Right lobe of liver (tissue), 6 donors: ENCODE results near the gene BPTF. TPM values are rescaled to one million over a fixed set of nuclear protein-coding genes. Genes with fewer than 3 reads are reported as not detected.

Source experiments
- ATAC-seq, 4 donors: fragments of 200-7000 bp; cut with Tn5 transposase; one replicate each; pipeline ENCODE4 v1.9.1; 2020; ENCODE audit warnings: mild to moderate bottlenecking in 4 of 4, moderate library complexity in 4 of 4
- DNase-seq, 3 donors: peaks; one replicate each; pipeline ENCODE4 v3.0.0-alpha.2; 2020
- H3K27ac ChIP-seq, 3 donors: fragments of 200-600 bp; one replicate each; pipeline ENCODE4 v1.8.0; 2022
- H3K27me3 ChIP-seq, 2 donors: fragments of 200-600 bp; one replicate each; pipeline ENCODE4 v1.8.0; 2022
- H3K36me3 ChIP-seq, 4 donors: fragments of 200-600 bp; sonication (generic) in 1 of 4; one replicate each; pipeline versions ENCODE4 v1.5.1 to v1.8.0; 2017 to 2022; ENCODE audit warnings: control low read depth in 1 of 4
- H3K4me1 ChIP-seq, 4 donors: fragments of 200-600 bp; sonication (generic) in 1 of 4; one replicate each; pipeline versions ENCODE4 v1.5.1 to v1.8.0; 2017 to 2022; ENCODE audit warnings: control low read depth in 1 of 4
- H3K4me3 ChIP-seq, 3 donors: fragments of 200-600 bp; one replicate each; pipeline ENCODE4 v1.8.0; 2022
- H3K9me3 ChIP-seq, 4 donors: fragments of 200-600 bp; sonication (generic) in 1 of 4; one replicate each; pipeline versions ENCODE4 v1.5.1 to v1.8.0; 2017 to 2022; ENCODE audit warnings: control low read depth in 1 of 4
- POLR2A ChIP-seq: fragments of 450-650 bp; IDR thresholded peaks from one replicate; pipeline ENCODE4 v1.6.1; 2017; ENCODE audit warnings: antibody characterized with exemption, mild to moderate bottlenecking
- WGBS: methylation state at CpG from one replicate; pipeline ENCODE4 v1.1.6; 2018; ENCODE audit warnings: low coverage, low lambda C conversion rate; ENCODE audit not compliant: insufficient coverage; ENCODE audit errors: missing lambda C conversion rate; 5-methylcytosine and 5-hydroxymethylcytosine counted together
- intact Hi-C, 2 donors: fragments of 100-400 bp; cut with DNase I; formaldehyde crosslinking; loops; one replicate each; pipeline versions ENCODE4 v1.11.2 to v1.14.1; 2022
- long read RNA-seq: library from polyadenylated mRNA; unstranded; transcript quantifications from one replicate; pipeline ENCODE4 v2.0.0, GENCODE V29; 2019
- total RNA-seq, 6 experiments: library from RNA; depleted of rRNA in 2 of 6; stranded (reverse); fragments of >200 nt in 2 of 6; fragmentation: NEBNext Ultra II Directional in 3 of 6; extraction: Animal tissue kit (Norgen Biotek cat#: 25700) in 3 of 6; gene quantifications; one replicate each; pipeline versions ENCODE4 v1.1.0 to v1.2.4, GENCODE V29; 2016 to 2023
- TF ChIP-seq, protein P1 (sequence below), 4 donors: fragments of 200-600 bp in 3 of 4; fragments of 450-650 bp in 1 of 4; IDR thresholded peaks; one replicate each; pipeline versions ENCODE4 v1.5.1 to v1.8.0; 2016 to 2022; ENCODE audit warnings: antibody characterized with exemption in 4 of 4, mild to moderate bottlenecking in 2 of 4
- donor health status: DM: no; HTN: yes; CAD: no.
- donor health status: DM: no; HTN: no; CAD: no.
- donor health status: DM: no; HTN: no; CAD: no.
- donor health status: DM: no; HTN: yes; CAD: no.
- donor health status: DM: no; HTN: yes; CAD: no.

Gene BPTF, protein sequence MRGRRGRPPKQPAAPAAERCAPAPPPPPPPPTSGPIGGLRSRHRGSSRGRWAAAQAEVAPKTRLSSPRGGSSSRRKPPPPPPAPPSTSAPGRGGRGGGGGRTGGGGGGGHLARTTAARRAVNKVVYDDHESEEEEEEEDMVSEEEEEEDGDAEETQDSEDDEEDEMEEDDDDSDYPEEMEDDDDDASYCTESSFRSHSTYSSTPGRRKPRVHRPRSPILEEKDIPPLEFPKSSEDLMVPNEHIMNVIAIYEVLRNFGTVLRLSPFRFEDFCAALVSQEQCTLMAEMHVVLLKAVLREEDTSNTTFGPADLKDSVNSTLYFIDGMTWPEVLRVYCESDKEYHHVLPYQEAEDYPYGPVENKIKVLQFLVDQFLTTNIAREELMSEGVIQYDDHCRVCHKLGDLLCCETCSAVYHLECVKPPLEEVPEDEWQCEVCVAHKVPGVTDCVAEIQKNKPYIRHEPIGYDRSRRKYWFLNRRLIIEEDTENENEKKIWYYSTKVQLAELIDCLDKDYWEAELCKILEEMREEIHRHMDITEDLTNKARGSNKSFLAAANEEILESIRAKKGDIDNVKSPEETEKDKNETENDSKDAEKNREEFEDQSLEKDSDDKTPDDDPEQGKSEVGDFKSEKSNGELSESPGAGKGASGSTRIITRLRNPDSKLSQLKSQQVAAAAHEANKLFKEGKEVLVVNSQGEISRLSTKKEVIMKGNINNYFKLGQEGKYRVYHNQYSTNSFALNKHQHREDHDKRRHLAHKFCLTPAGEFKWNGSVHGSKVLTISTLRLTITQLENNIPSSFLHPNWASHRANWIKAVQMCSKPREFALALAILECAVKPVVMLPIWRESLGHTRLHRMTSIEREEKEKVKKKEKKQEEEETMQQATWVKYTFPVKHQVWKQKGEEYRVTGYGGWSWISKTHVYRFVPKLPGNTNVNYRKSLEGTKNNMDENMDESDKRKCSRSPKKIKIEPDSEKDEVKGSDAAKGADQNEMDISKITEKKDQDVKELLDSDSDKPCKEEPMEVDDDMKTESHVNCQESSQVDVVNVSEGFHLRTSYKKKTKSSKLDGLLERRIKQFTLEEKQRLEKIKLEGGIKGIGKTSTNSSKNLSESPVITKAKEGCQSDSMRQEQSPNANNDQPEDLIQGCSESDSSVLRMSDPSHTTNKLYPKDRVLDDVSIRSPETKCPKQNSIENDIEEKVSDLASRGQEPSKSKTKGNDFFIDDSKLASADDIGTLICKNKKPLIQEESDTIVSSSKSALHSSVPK (N-terminal part only)
- 10 to 100 TPM; 25.8 to 35.1 (median 31.3) TPM for total RNA-seq
- long read RNA-seq, partial matches to known transcripts = 1 of 2 reads
- long read RNA-seq, other reads (novel, unspliced or antisense) = 1 of 2 reads

DNA sequence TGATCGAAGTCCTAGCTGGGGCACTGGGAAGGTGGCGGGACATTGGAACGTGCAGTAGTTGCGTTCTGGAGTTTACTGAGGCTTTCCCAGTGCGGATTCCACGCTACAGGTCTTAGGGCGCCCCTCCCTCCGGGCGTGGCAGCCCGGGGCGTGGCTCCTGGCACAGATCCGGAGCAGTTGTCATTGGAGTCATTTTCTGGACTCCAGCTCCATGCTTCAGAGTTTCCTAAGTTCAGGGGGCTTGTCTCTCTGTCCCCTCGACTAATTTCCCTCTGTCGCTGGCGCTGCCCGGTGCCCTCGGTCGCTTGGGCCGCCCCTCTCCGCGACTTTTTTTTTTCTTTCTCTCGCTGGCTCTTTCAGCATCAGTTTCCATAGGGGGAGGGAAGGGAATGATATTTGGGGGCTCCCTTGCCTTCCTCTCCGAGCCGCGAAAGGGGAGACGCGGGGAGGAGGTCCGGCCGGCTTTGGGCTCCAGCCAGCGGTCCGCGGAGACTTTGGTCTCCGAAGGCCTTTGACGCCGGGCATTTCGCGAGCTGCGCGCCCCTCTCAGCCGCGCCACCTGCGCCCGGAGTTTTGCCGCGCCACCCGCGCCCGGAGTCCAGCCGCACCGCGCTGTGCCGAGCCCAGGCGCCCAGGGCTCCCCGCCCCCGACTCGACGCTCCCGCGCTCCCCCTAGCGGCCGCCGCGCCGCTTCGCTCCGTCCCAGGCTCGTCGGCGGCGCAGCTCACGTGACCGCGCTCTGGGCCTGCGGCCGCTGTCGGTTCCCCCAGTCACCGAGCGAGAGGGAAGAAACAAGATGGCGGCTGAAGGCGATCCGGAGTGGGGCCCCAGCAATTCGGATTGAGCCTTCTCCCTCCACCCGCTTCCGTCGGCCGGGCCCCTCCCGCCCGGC is at the start of gene BPTF:
Gene BPTF (plus strand): TSS at position 769 of the 892 bp plus-strand sequence. CDS start 222 bp downstream, outside the sequence.
- H3K4me1 ChIP-seq = peaks cover 0 to 21% (median 0%) of the 10 kb centered on the region in 4 donors
- H3K36me3 ChIP-seq = no peaks in the 10 kb centered on the region
- peak within 1 kb of the TSS; percentile 88 to 91 (median 89) for H3K27ac ChIP-seq
- intact Hi-C loops = no loop called here
- peak within 1 kb of the TSS; percentile 62 to 70 (median 69) for H3K4me3 ChIP-seq
- WGBS = 0% methylated on average over 14 of the region's 88 CpGs
- H3K27me3 ChIP-seq = no peaks in the 10 kb centered on the region
- peak; percentile 93 to 95 (median 95) for DNase-seq
- TF ChIP-seq, protein P1, sequence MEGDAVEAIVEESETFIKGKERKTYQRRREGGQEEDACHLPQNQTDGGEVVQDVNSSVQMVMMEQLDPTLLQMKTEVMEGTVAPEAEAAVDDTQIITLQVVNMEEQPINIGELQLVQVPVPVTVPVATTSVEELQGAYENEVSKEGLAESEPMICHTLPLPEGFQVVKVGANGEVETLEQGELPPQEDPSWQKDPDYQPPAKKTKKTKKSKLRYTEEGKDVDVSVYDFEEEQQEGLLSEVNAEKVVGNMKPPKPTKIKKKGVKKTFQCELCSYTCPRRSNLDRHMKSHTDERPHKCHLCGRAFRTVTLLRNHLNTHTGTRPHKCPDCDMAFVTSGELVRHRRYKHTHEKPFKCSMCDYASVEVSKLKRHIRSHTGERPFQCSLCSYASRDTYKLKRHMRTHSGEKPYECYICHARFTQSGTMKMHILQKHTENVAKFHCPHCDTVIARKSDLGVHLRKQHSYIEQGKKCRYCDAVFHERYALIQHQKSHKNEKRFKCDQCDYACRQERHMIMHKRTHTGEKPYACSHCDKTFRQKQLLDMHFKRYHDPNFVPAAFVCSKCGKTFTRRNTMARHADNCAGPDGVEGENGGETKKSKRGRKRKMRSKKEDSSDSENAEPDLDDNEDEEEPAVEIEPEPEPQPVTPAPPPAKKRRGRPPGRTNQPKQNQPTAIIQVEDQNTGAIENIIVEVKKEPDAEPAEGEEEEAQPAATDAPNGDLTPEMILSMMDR (IDR thresholded peaks at IDR 0.05) = peak; percentile 92 to 99 (median 93)
- TF ChIP-seq POLR2A = peak; percentile 58
- H3K9me3 ChIP-seq = no peaks in the 10 kb centered on the region
- ATAC-seq = peak; percentile 93 to 98 (median 96)

DNA sequence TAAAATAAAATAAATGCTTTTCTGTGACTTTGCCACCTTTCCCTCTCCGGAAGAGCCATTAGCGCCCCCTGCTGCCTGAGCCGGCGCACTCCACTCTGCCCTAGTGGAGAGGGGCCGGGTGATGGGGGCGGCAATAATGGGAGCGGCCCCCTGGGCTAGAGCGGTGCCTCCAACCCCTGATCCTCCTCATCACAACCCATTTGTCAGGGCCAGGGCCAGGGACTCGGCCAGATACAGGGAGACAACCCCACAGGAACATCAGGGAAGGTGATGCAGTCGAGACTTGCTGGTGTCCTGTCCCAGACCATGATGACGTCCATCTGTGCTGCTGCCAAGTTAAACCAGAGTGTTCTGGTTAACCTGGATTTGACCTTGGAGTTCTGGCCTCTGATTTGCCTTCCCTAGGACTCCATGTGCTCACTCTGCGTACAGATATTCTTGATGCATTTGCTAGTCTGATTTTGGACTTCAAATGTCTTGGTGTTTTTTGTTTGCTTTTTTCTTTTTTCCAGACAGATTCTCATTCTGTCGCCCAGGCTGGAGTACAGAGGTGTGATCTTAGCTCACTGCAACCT is 46.1 kb upstream of the BPTF start:
- DNase-seq = peak; percentile 76 to 94 (median 85)
- Histone ChIP-seq H3K4me1 (peaks cover 0 to 5% (median 1%) of the 10 kb centered on the region in 4 donors), H3K27ac (peak overlapping the region in 2 of 3 donors; percentile 83 to 84), H3K4me3 (peak overlapping the region in 2 of 3 donors; percentile 23 to 35), H3K36me3 (no peaks in the 10 kb centered on the region), H3K9me3 (no peaks in the 10 kb centered on the region), H3K27me3 (no peaks in the 10 kb centered on the region)
- intact Hi-C loops = no loop called here
- ATAC-seq = peak; percentile 95 to 98 (median 97)
- 4% methylated on average over 5 of the region's 13 CpGs for WGBS
- TF ChIP-seq POLR2A = no peak
- TF ChIP-seq, protein P1 (IDR thresholded peaks at IDR 0.05) = peak; percentile 34 to 77 (median 72)

DNA sequence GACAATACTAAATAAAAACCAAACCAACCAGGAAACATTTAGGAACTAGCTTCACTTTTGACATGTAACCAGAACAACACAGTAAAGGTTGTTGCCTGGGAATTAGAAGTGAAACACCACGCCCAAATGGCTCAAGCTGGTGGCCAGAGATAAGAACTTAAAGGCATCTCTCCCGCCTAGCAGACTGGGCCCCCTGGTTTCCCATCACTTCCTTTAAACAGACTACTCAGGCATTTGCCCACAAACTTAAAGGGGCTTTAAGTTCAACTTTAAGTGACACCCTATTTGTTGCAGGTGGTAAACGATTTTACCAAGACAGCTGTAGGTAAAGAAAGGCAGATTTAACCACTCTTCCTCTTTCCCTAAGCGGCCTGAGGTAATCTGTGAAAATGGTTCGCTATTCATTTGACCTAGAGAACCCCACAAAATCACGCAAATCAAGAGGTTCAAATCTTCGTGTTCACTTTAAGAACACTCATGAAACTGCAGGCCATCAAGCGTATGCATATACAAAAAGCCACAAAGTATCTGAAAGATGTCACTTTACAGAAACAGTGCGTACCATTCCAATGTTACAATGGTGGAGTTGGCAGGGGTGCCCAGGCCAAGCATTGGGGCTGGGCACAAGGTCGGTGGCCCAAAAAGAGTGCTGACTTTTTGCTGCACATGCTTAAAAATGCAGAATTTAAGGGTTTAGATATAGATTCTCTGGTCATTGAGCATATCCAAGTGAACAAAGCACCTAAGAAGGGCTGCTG is 40.8 kb upstream of the BPTF start:
- H3K36me3 ChIP-seq = no peaks in the 10 kb centered on the region
- 64% methylated on average over 10 of the region's 10 CpGs for WGBS
- no peaks in the 10 kb centered on the region for H3K27me3 ChIP-seq
- H3K4me1 ChIP-seq = peaks cover 0 to 3% (median under 1%) of the 10 kb centered on the region in 4 donors
- ATAC-seq (no peak), DNase-seq (no peak)
- H3K9me3 ChIP-seq = no peaks in the 10 kb centered on the region
- TF ChIP-seq, protein P1 (IDR thresholded peaks at IDR 0.05) = no peak
- TF ChIP-seq POLR2A = no peak
- no peak overlapping the region for H3K4me3 ChIP-seq
- intact Hi-C loops = no loop called here
- no peak overlapping the region for H3K27ac ChIP-seq
